Lower leg skin (tissue), 3 donors: ENCODE results near the gene SH3TC2.

Experiments used
- POLR2A ChIP-seq, 2 donors: fragments of 450-650 bp; IDR thresholded peaks; one replicate each; pipeline ENCODE4 v1.6.1; 2016 to 2017; ENCODE audit warnings: antibody characterized with exemption in 2 of 2, mild to moderate bottlenecking in 1 of 2, moderate library complexity in 1 of 2
- TF ChIP-seq, protein P1 (sequence below), 3 donors: fragments of 450-650 bp; IDR thresholded peaks; one replicate each; pipeline ENCODE4 v1.5.1; 2016; ENCODE audit warnings: antibody characterized with exemption in 3 of 3, mild to moderate bottlenecking in 3 of 3, moderate library complexity in 2 of 3

- TF ChIP-seq, protein P1, sequence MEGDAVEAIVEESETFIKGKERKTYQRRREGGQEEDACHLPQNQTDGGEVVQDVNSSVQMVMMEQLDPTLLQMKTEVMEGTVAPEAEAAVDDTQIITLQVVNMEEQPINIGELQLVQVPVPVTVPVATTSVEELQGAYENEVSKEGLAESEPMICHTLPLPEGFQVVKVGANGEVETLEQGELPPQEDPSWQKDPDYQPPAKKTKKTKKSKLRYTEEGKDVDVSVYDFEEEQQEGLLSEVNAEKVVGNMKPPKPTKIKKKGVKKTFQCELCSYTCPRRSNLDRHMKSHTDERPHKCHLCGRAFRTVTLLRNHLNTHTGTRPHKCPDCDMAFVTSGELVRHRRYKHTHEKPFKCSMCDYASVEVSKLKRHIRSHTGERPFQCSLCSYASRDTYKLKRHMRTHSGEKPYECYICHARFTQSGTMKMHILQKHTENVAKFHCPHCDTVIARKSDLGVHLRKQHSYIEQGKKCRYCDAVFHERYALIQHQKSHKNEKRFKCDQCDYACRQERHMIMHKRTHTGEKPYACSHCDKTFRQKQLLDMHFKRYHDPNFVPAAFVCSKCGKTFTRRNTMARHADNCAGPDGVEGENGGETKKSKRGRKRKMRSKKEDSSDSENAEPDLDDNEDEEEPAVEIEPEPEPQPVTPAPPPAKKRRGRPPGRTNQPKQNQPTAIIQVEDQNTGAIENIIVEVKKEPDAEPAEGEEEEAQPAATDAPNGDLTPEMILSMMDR (IDR thresholded peaks at IDR 0.05) = no peak
- TF ChIP-seq POLR2A (IDR thresholded peaks at IDR 0.05) = no peak
Observed at GRCh38 chr5:148963664-148964063, 99.2 kb downstream of the SH3TC2 start.
